HEK293 (cell line): Measurements from ENCODE around the gene UBE2Q2.

ENCODE experiments used
- CTCF ChIA-PET: fragments of 350-600 bp; formaldehyde crosslinking; extraction: SDS; loops from one replicate; lab custom pipeline; 2021; ENCODE audit warnings: antibody characterized with exemption; lab: Yijun Ruan, JAX
- POLR2A ChIA-PET: fragments of 300-600 bp; formaldehyde crosslinking; extraction: SDS; loops from one replicate; lab custom pipeline; 2020; ENCODE audit warnings: antibody characterized with exemption, inconsistent platforms; lab: Yijun Ruan, JAX
- H3K27ac ChIP-seq: fragments of 200-500 bp; sonication (Bioruptor generic); 2 replicates; pipeline ENCODE4 v1.5.1; 2014; ENCODE audit warnings: low read depth, low read length, control low read depth, inconsistent platforms; ENCODE audit errors: extremely low read depth
- H3K36me3 ChIP-seq, 2 experiments: fragments of 200-500 bp in 1 of 2; sonication (Bioruptor generic) in 1 of 2; 1 replicate in 1 of 2; 2 replicates in 1 of 2; pipeline ENCODE4 v1.5.1; 2014 to 2017; ENCODE audit warnings: inconsistent platforms in 2 of 2, low read length in 2 of 2; ENCODE audit not compliant: control insufficient read depth in 2 of 2, insufficient read depth in 1 of 2
- H3K4me1 ChIP-seq: fragments of 200-500 bp; sonication (Bioruptor generic); 2 replicates; pipeline ENCODE4 v1.5.1; 2014; ENCODE audit warnings: mild to moderate bottlenecking, low read length, inconsistent platforms; ENCODE audit not compliant: control insufficient read depth, insufficient read depth
- H3K4me3 ChIP-seq: 2 replicates; pipeline ENCODE4 v1.5.1; 2011; ENCODE audit warnings: low read depth, mild to moderate bottlenecking, control low read depth, low read length, moderate library complexity
- H3K9me3 ChIP-seq: fragments of 200-500 bp; sonication (Bioruptor generic); 2 replicates; pipeline ENCODE4 v1.5.1; 2014; ENCODE audit warnings: low read depth, low read length, inconsistent platforms; ENCODE audit not compliant: control insufficient read depth, insufficient read depth
- BCL11B ChIP-seq: fragments of 450-650 bp; formaldehyde crosslinking; IDR thresholded peaks from 2 replicates; pipeline ENCODE4 v1.5.1; 2016; ENCODE audit warnings: low read depth, missing biosample characterization, missing genetic modification characterization
- KLF1 ChIP-seq: fragments of 450-650 bp; formaldehyde crosslinking; IDR thresholded peaks from 2 replicates; pipeline ENCODE4 v1.5.1; 2016; ENCODE audit warnings: missing biosample characterization, missing genetic modification characterization
- KLF17 ChIP-seq: fragments of 450-650 bp; formaldehyde crosslinking; IDR thresholded peaks from 2 replicates; pipeline ENCODE4 v1.5.1; 2016; ENCODE audit warnings: missing biosample characterization, missing genetic modification characterization
- MZF1 ChIP-seq: fragments of 450-650 bp; formaldehyde crosslinking; IDR thresholded peaks from 2 replicates; pipeline ENCODE4 v1.5.1; 2017; ENCODE audit warnings: missing biosample characterization, missing genetic modification characterization, borderline replicate concordance
- TRIM28 ChIP-seq: IDR thresholded peaks from 2 replicates; pipeline ENCODE4 v1.6.1; 2011; ENCODE audit warnings: low read length, control low read depth, borderline replicate concordance
- ZBTB17 ChIP-seq: fragments of 450-650 bp; formaldehyde crosslinking; IDR thresholded peaks from 2 replicates; pipeline ENCODE4 v1.5.1; 2016; ENCODE audit warnings: missing biosample characterization, missing genetic modification characterization
- ZBTB26 ChIP-seq: fragments of 450-650 bp; formaldehyde crosslinking; optimal IDR thresholded peaks from 2 replicates; pipeline ENCODE3; 2016; ENCODE audit warnings: missing biosample characterization, mild to moderate bottlenecking, missing genetic modification characterization
- ZBTB7A ChIP-seq: fragments of 450-650 bp; formaldehyde crosslinking; IDR thresholded peaks from 2 replicates; pipeline ENCODE4 v1.5.1; 2016; ENCODE audit warnings: low read depth, missing biosample characterization, missing genetic modification characterization
- ZFP3 ChIP-seq: fragments of 450-650 bp; formaldehyde crosslinking; IDR thresholded peaks from 2 replicates; pipeline ENCODE4 v1.5.1; 2016; ENCODE audit warnings: low read depth, missing biosample characterization, missing genetic modification characterization
- ZNF146 ChIP-seq: fragments of 450-650 bp; formaldehyde crosslinking; IDR thresholded peaks from 2 replicates; pipeline ENCODE4 v1.5.1; 2016; ENCODE audit warnings: missing biosample characterization, missing genetic modification characterization
- ZNF184 ChIP-seq: fragments of 450-650 bp; IDR thresholded peaks from 2 replicates; pipeline ENCODE4 v1.5.1; 2018; ENCODE audit warnings: missing biosample characterization, mild to moderate bottlenecking, missing genetic modification characterization
- ZNF23 ChIP-seq: fragments of 450-650 bp; formaldehyde crosslinking; IDR thresholded peaks from 2 replicates; pipeline ENCODE4 v1.5.1; 2016; ENCODE audit warnings: missing biosample characterization, missing genetic modification characterization, borderline replicate concordance
- ZNF302 ChIP-seq: fragments of 450-650 bp; formaldehyde crosslinking; IDR thresholded peaks from 2 replicates; pipeline ENCODE4 v1.5.1; 2016; ENCODE audit warnings: missing biosample characterization, missing genetic modification characterization, low read depth
- ZNF558 ChIP-seq: fragments of 450-650 bp; formaldehyde crosslinking; IDR thresholded peaks from 2 replicates; pipeline ENCODE4 v1.5.1; 2016; ENCODE audit warnings: missing biosample characterization, missing genetic modification characterization
- ZNF610 ChIP-seq: fragments of 450-650 bp; formaldehyde crosslinking; IDR thresholded peaks from 2 replicates; pipeline ENCODE4 v1.5.1; 2016; ENCODE audit warnings: missing biosample characterization, missing genetic modification characterization, borderline replicate concordance
- ZNF623 ChIP-seq: fragments of 450-650 bp; formaldehyde crosslinking; IDR thresholded peaks from 2 replicates; pipeline ENCODE4 v1.5.1; 2016; ENCODE audit warnings: missing biosample characterization, missing genetic modification characterization

Gene UBE2Q2

GRCh38 chr15:75810874-75811498 is 32.3 kb upstream of the UBE2Q2 start:
- TF ChIP-seq BCL11B (tag by site-specific recombination) = no peak
- TF ChIP-seq ZNF623 (tag by site-specific recombination) = peak; percentile 97
- Histone ChIP-seq H3K4me3 (no peak overlapping the region), H3K27ac (no peak overlapping the region), H3K9me3 (no peaks in the 10 kb centered on the region), H3K36me3 (no peaks in the 10 kb centered on the region), H3K4me1 (no peaks in the 10 kb centered on the region)
- POLR2A ChIA-PET = interaction anchor here (1.8 kb wide), 1 partner anchor 111 kb away, joined by 4 read pairs; no protein-coding TSS in a partner anchor
- CTCF ChIA-PET = interaction anchor here (0.7 to 4.7 kb wide), 21 partner anchors 9 to 339 kb away, joined by 3 to 51 read pairs (median 5); no protein-coding TSS in a partner anchor

GRCh38 chr15:75811626-75812025 is 31.6 kb upstream of the UBE2Q2 start:
- Histone ChIP-seq H3K9me3 (no peaks in the 10 kb centered on the region), H3K36me3 (no peaks in the 10 kb centered on the region), H3K27ac (no peak overlapping the region), H3K4me3 (no peak overlapping the region), H3K4me1 (no peaks in the 10 kb centered on the region)
- POLR2A ChIA-PET = no interaction called here
- CTCF ChIA-PET = interaction anchor here (0.9 to 4.7 kb wide), 8 partner anchors 10 to 336 kb away, joined by 4 to 51 read pairs (median 5); no protein-coding TSS in a partner anchor
- TF ChIP-seq ZNF184 (no peak), MZF1 (no peak)
- TF ChIP-seq, all 188 proteins: peak for 0

GRCh38 chr15:75814794-75815193 is 28.5 kb upstream of the UBE2Q2 start:
- CTCF ChIA-PET = interaction anchor here (0.8 to 3.2 kb wide), 4 partner anchors 9 to 324 kb away, joined by 4 to 22 read pairs (median 6); no protein-coding TSS in a partner anchor
- TF ChIP-seq KLF1 (tag by site-specific recombination) = no peak
- TF ChIP-seq ZBTB26 (tag by site-specific recombination) = no peak
- no peak for TF ChIP-seq ZNF623 (tag by site-specific recombination)
- TF ChIP-seq ZFP3 (tag by site-specific recombination) = no peak
- no peak for TF ChIP-seq KLF17 (tag by site-specific recombination)
- no peak for TF ChIP-seq ZNF610
- TF ChIP-seq ZNF558 (tag by site-specific recombination) = no peak
- TF ChIP-seq ZNF146 (tag by site-specific recombination) = no peak
- TF ChIP-seq ZBTB7A (tag by site-specific recombination) = no peak
- no peak for TF ChIP-seq TRIM28
- H3K9me3 ChIP-seq = no peaks in the 10 kb centered on the region
- POLR2A ChIA-PET = no interaction called here
- no peak overlapping the region for H3K27ac ChIP-seq
- no peak overlapping the region for H3K4me3 ChIP-seq
- H3K36me3 ChIP-seq = no peaks in the 10 kb centered on the region
- no peaks in the 10 kb centered on the region for H3K4me1 ChIP-seq

- no peaks in the 10 kb centered on the region for H3K4me1 ChIP-seq
- ChIA-PET CTCF (interaction anchor here (0.6 to 3.2 kb wide), 9 partner anchors 14 to 323 kb away, joined by 3 to 22 read pairs (median 3); no protein-coding TSS in a partner anchor), POLR2A (no interaction called here)
- H3K27ac ChIP-seq = no peak overlapping the region
- H3K36me3 ChIP-seq = no peaks in the 10 kb centered on the region
- H3K9me3 ChIP-seq = no peaks in the 10 kb centered on the region
- H3K4me3 ChIP-seq = no peak overlapping the region
- TF ChIP-seq ZNF23 (tag by site-specific recombination) = peak; percentile 88
- peak; percentile 49; the same call in 1 of the 2 replicates for TF ChIP-seq ZBTB17
- no peak for TF ChIP-seq ZNF302 (tag by site-specific recombination)
Observed at GRCh38 chr15:75815811-75816719, 27.2 kb upstream of the UBE2Q2 start.
